Middle frontal gyrus (tissue), 1 donor: Measurements from ENCODE around the gene GPX4.
A peak's percentile ranks its signal among the peaks of the same experiment; 100 is the strongest.

ENCODE experiments used
- DNase-seq: peaks from one replicate; pipeline ENCODE4 v3.0.0-alpha.2; 2015; ENCODE audit warnings: low spot score; ENCODE audit errors: extremely low spot score

GPX4 gene

DNA sequence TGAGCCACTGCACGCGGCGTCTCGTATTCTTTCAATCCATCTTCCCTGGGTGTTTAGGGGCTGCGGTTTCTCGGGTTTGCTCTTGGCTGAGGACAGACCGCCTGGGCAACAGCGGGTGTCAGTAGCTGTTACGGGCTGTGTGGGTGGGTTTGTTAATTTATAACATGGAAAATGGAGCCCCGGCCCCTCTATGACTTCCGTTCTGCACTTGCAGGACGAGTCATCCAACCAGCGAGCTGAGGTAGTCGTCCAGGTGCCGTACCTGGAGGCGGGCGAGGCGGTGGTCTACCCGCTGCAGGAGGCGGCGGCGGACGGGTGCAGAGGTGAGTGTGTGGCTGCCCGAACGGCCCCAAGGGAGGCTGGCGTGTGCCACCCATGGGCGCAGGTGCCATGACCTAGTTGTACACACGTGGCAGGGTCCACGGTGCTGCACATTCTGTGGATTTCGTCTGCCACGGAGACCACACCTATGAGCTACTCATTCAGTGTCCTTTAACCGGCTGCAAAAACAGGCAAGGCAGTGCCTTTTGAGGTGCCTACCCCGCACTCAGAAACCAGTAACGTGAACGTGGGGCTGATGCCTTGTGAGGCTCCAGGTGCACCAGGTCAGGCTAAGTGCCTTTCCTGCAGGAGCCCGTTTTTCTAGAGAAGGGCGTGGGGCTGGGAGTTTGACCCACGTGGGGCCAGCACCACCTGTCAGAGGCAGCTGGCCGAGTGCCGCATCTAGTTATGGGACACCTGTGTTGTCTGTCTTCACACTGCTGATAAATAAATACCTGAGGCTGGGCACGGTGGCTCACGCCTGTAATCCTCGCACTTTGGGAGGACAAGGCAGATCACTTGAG lies 19.5 kb upstream of the GPX4 start:
- no peak for DNase-seq

DNA sequence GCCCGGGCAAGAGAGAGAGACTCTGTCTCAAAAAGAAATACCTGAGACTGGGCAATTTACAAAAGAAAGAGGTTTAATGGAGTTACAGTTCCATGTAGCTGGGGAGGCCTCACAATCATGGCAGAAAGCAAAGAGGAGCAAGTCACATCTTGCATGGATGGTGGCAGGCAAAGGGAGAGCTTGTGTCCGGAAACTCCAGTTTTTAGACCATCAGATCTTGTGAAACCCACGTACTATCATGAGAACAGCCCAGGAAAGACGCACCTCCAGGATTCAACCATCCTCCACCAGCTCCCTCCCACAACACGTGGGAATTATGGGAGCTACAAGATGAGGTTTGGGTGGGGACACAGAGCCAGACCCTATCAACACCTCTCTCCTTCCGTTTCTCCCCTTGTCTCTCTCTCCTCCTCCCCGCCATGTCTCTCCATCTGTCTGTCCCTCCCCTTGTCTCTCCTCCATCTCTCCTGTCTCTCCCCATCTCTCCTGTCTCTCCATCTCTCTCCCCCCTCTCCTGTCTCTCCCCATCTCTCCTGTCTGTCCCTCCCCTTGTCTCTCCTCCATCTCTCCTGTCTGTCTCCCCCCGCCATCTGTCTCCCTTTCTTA lies 18.6 kb upstream of the GPX4 start:
- no peak for DNase-seq

DNA sequence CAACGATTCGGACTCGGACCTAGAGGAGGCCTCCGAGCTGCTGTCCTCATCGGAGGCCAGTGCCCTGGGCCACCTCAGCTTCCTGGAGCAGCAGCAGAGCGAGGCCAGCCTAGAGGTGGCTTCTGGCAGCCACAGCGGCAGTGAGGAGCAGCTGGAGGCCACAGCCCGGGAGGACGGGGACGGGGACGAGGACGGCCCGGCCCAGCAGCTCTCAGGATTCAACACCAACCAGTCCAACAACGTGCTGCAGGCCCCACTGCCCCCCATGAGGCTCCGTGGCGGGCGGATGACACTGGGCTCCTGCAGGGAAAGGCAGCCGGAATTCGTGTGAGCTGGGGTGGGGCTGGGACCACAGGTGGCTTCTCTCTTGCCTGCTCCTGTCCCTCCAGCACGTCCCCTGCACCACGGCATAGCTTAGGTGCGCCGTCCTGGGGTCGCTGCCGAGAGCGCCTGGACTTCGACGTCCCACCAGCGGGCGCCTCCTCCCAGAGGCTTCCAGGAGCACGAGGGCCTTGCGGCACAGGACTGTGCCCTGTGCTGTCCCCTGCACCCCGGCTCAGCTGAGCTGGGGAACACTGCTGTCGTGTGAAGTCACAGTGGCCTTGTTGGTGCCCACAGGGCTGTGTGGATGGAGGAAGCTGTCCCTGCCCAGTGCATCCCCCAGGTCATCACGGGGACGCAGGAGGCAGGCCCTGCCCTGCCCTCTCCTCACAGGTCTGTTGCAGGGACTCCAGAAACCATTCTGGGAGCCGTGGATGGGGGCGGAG lies 17.9 kb upstream of the GPX4 start:
- no peak for DNase-seq

- DNase-seq, result no peak
Measured at GRCh38 chr19:1086613-1087012, 17.2 kb upstream of the GPX4 start.

DNA sequence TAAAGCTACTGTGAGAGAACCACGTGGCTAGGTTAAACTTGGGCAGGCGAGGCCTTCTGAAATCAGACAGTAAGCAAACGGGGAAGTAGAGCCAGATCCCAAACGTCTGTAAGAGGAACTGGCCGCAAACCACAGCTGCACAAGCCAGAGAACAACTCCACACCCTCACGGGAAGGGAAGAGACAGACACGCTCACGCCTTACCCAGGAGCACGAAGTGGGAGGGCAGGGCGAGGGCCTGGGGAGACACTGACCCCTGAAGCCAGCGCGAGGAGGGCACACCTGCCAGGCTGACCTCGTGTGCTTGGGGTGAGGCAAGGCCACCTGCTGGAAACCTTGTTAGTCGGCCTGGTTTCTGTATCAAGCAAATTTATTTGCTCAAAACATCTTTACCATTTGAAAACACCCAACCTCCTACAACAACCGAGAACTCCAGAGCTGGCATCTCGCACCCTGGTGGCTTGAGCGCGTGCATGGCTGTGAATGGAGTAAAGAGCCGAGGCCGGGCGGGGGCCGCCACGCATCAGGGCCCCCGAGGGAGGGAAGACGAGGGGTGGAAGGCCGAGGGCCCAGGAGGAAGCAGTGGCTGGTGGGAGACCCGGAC lies 15.9 kb upstream of the GPX4 start:
- no peak for DNase-seq

GRCh38 chr19:1088416-1089010 lies 15.3 kb upstream of the GPX4 start:
- DNase-seq, result no peak

- no peak for DNase-seq
Measured at GRCh38 chr19:1089126-1089771, 14.5 kb upstream of the GPX4 start.

DNA sequence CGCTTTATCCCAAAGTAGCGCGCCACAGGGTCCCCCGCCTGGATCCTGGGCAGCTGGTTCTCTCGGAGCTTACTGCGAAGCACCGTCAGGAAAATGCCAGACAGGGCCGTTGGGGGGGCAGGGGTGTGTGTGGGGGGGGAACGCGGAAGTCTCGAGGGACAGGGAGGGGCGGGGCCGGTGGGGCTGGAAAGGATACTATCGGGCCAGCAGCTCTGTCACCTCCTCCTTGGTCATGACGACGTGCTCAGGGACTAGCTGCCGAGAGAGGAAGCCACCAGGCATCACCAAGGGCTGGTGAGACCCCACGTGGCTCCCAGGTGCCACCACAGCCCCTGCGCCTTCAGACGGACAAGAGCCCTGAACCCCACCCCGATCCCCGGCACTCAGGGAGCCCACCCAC lies 13.9 kb upstream of the GPX4 start:
- DNase-seq, result no peak

- no peak for DNase-seq
Measured at GRCh38 chr19:1090731-1091543, 12.9 kb upstream of the GPX4 start.

DNA sequence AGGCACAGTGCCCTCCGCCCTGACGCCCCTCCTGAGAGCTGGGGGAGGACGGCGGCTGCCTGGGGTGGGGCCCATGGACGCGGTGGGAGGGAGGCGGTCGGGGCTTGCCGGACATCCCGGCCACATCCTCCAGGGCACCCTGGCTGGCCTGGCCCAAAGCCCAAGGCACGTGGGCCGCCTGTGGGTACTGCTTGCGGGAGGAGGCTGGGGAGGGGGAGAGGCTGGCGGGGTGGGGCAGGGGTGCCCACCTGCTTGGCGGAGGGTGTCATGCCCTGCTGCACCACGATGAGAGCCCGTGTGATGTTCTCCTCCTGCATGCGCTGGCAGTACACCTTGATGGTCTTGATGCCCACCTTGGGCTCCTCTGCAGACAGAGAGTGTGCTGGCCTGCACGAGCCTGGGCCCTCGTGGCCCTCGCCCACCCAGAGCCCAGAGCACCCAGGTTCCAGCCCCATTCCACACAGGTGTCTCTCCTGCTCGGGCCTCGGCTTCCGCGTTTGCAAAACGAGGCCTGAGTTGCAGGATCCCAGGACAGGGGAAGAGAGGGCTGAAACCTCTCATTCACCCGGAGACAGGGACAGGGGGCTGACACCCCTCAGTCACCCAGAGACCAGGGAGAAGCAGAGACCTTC lies 12.1 kb upstream of the GPX4 start:
- no peak for DNase-seq

DNA sequence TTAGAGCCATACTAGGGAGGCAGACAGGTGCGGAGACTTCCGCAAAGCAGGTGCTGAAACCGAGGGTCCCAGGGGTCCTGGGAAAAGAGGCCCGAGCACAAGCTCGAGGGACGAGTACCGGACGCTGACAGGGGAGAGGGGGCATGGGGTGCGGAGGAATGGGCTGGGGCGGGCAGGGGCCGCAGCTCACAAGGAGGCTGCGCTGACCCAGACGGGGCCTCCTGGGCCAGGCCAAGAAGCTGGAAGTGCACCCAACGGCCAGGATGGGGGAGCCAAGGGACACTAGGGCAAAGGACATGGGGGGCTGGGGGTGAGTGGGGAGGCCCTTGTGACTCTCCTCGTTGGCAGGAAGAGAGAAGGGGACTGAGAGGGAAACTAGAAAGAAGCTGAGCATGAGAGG lies 10.5 kb upstream of the GPX4 start:
- DNase-seq, result no peak

DNA sequence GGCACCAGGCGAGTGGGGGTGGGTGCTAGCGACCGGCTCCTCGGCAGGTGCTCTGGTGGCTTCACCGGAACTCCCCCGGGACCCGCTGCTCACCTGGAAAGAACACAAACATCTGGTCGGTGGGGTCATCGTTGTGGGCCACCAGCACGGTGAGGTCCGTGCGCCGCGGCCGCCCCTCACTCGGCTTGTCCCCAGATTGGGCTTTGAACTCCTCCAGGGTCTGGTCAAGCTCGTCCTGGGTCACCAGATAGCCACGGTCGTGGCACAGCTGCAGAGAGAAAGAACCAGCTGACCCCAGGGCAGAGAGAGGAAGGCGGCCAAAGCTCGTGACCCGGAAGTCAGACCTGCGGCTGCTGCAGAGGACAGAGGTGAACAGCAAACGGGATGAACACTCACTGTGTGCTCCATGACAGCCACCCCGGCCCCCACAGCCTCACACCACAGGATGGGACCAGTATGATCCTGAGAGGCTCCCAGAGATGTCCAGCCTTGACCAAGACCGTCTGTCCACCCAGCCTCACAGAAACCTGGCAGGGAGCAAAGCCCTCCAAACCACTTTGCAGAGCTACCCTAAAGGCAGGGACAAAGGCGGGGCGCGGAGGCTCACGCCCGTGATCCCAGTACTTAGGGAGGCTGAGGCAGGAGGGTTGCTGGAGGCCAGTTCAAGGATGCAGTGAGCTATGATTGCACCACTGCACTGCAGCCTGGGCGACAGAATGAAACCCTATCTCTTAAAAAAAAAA lies 9.8 kb upstream of the GPX4 start:
- DNase-seq, result no peak

DNA sequence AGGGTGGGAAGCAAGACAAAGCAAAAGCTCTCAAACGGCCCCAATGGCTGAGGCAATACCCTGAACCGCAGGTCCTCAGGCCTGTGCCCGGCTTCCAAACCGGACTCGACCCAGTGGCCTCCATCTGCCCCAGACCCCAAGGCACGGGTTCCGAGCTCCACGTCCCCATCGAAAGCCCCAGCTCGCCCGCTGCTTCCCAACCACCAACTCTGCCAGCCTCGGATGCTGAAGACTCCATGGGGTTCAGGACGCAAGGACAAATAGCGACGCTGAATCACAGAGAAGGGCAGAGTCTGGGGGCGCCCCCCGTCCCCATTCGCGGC lies 9.2 kb upstream of the GPX4 start:
- no peak for DNase-seq

GRCh38 chr19:1094978-1095701 lies 8.7 kb upstream of the GPX4 start, which contains the start of gene POLR2E:
TSS of gene POLR2E (minus strand) at chr19:1095375. CDS start at chr19:1095315, 60 bp downstream.
- DNase-seq, result peak; percentile 98

GRCh38 chr19:1097810-1098176 lies 6.0 kb upstream of the GPX4 start:
- no peak for DNase-seq

DNA sequence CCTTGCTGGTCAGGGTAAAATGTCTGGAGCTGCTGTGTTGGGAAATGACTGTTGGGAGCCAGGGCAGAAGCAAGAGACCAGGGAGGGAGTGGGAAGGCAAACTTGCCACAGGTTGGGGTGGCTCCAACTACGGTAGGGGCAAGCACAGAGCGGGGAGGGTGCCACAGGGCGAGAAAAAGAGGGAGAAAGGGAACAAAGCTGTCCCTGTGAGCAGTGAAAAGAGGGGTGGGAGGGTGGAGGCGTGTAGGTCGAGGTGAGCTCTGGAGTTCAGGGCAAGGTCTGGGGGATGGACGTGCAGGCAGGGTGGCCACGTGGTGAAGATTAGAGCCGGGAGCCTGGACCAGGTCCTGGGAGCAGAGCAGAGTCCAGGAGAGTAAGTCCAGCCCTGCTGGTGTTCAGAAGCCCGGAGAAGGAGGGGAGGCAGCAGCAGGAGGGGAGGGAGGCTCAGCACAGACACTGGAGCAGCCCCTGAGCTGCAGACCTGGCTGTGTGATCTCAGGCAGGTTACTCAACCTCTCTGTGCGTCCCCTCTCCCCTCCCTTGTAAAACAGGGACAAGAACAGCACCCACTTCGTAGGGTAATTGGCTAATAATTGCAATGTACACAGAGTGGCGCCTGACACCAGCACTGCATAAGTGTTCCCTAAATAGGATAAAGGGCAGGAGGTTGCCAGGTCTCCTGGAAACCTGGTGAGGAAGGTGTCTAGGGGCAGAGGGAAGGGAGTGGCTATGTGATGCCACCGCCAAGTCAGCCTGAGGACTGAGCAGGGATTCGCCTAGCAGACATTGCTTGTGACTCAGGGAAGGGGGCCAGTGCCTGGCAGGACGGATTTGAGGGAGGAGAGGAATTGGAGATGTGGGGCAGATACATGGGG lies 5.4 kb upstream of the GPX4 start:
- no peak for DNase-seq

DNA sequence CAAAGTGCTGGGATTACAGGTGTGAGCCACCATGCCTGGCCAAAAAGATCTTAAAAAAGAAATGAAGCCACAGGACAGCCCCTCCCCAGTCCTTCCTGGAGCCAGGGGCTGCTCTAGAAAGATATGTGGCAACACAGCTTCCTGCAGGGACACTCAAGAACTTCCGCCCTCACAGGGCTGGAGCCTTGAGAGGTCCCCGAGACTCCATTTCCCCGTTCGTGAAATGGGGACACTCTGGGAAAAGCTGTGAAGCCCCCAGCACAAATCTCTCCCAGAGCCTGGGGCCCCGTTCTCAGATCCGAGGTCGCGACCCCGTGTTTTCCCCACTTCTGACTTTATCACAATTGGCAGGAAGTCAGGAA lies 2.5 kb upstream of the GPX4 start:
- DNase-seq, result no peak
